H9 (cell line): ENCODE results near the gene GDI2. TPM values are rescaled to one million over a fixed set of nuclear protein-coding genes. Genes with fewer than 3 reads are reported as not detected.

ENCODE experiments used
- DNase-seq: peaks from one replicate; pipeline ENCODE4 v3.0.0-alpha.2; 2017
- H2AFZ ChIP-seq: one replicate; pipeline ENCODE4 v1.6.1; 2013; ENCODE audit warnings: mild to moderate bottlenecking, low read length, control low read depth, moderate library complexity
- H2AK5ac ChIP-seq: 2 replicates; pipeline ENCODE4 v1.6.1; 2013; ENCODE audit warnings: low read length, control low read depth, mixed read lengths; ENCODE audit not compliant: insufficient read length
- H2BK120ac ChIP-seq: one replicate; pipeline ENCODE4 v1.6.1; 2013; ENCODE audit warnings: low read depth, mild to moderate bottlenecking, low read length, control low read depth, inconsistent platforms; ENCODE audit not compliant: poor library complexity, severe bottlenecking
- H2BK12ac ChIP-seq: 2 replicates; pipeline ENCODE4 v1.6.1; 2013; ENCODE audit warnings: low read length, control low read depth, mixed read lengths, low read depth; ENCODE audit not compliant: insufficient read length
- H2BK15ac ChIP-seq: 2 replicates; pipeline ENCODE4 v1.6.1; 2013; ENCODE audit warnings: low read depth, low read length, control low read depth
- H2BK20ac ChIP-seq: one replicate; pipeline ENCODE4 v1.6.1; 2013; ENCODE audit warnings: low read depth, mild to moderate bottlenecking, low read length, control low read depth, inconsistent platforms; ENCODE audit not compliant: poor library complexity, severe bottlenecking
- H2BK5ac ChIP-seq: 2 replicates; pipeline ENCODE4 v1.6.1; 2013; ENCODE audit warnings: low read length, control low read depth, mixed read lengths; ENCODE audit not compliant: insufficient read length
- H3K14ac ChIP-seq: 2 replicates; pipeline ENCODE4 v1.6.1; 2013; ENCODE audit warnings: low read length, control low read depth; ENCODE audit not compliant: insufficient read depth
- H3K18ac ChIP-seq: 2 replicates; pipeline ENCODE4 v1.6.1; 2013; ENCODE audit warnings: low read depth, mild to moderate bottlenecking, mixed read lengths, low read length, control low read depth; ENCODE audit not compliant: insufficient read length
- H3K23ac ChIP-seq: 2 replicates; pipeline ENCODE4 v1.6.1; 2013; ENCODE audit warnings: low read length, control low read depth, mixed read lengths, low read depth; ENCODE audit not compliant: insufficient read length
- H3K23me2 ChIP-seq: 2 replicates; pipeline ENCODE4 v1.6.1; 2013; ENCODE audit warnings: low read depth, mild to moderate bottlenecking, mixed read lengths, low read length, control low read depth; ENCODE audit not compliant: insufficient read length, poor library complexity, severe bottlenecking
- H3K27ac ChIP-seq: 2 replicates; pipeline ENCODE4 v1.5.1; 2013; ENCODE audit warnings: low read length, control low read depth, mixed read lengths, low read depth; ENCODE audit not compliant: insufficient read length
- H3K27me3 ChIP-seq: 2 replicates; pipeline ENCODE4 v1.6.1; 2013; ENCODE audit warnings: low read length, control low read depth, inconsistent platforms; ENCODE audit not compliant: insufficient read depth
- H3K4ac ChIP-seq: 2 replicates; pipeline ENCODE4 v1.6.1; 2013; ENCODE audit warnings: low read depth, mild to moderate bottlenecking, control low read depth, inconsistent platforms, low read length, moderate library complexity
- H3K4me1 ChIP-seq: 2 replicates; pipeline ENCODE4 v1.6.1; 2013; ENCODE audit warnings: low read length, control low read depth, inconsistent platforms; ENCODE audit not compliant: insufficient read depth
- H3K4me2 ChIP-seq: 2 replicates; pipeline ENCODE4 v1.6.1; 2013; ENCODE audit warnings: low read length, control low read depth, mixed read lengths; ENCODE audit not compliant: insufficient read length, insufficient read depth
- H3K56ac ChIP-seq: 2 replicates; pipeline ENCODE4 v1.6.1; 2013; ENCODE audit warnings: low read depth, mild to moderate bottlenecking, mixed read lengths, low read length, control low read depth; ENCODE audit not compliant: insufficient read length
- H3K79me1 ChIP-seq: 2 replicates; pipeline ENCODE4 v1.6.1; 2013; ENCODE audit warnings: low read depth, mild to moderate bottlenecking, moderate library complexity, low read length, control low read depth, inconsistent platforms; ENCODE audit not compliant: insufficient read depth, poor library complexity, severe bottlenecking
- H3K79me2 ChIP-seq: 2 replicates; pipeline ENCODE4 v1.6.1; 2013; ENCODE audit warnings: low read length, control low read depth, inconsistent platforms; ENCODE audit not compliant: insufficient read depth
- H3K9ac ChIP-seq: 2 replicates; pipeline ENCODE4 v1.6.1; 2013; ENCODE audit warnings: low read length, control low read depth, mixed read lengths; ENCODE audit not compliant: insufficient read length; ENCODE audit errors: extremely low read depth
- H3K9me3 ChIP-seq: one replicate; pipeline ENCODE4 v1.6.1; 2013; ENCODE audit warnings: low read depth, low read length, inconsistent platforms; ENCODE audit not compliant: control insufficient read depth
- H3T11ph ChIP-seq: one replicate; pipeline ENCODE4 v1.6.1; 2013; ENCODE audit warnings: mild to moderate bottlenecking, low read length, control low read depth, inconsistent platforms
- H4K20me1 ChIP-seq: one replicate; pipeline ENCODE4 v1.6.1; 2013; ENCODE audit not compliant: control insufficient read depth, insufficient read length, insufficient read depth
- H4K5ac ChIP-seq: 2 replicates; pipeline ENCODE4 v1.6.1; 2013; ENCODE audit warnings: low read depth, mild to moderate bottlenecking, mixed read lengths, low read length, control low read depth; ENCODE audit not compliant: insufficient read length
- H4K8ac ChIP-seq: replicated peaks from 2 replicates; pipeline ENCODE4 v1.6.1; 2013; ENCODE audit warnings: low read length, control low read depth, mixed read lengths, low read depth; ENCODE audit not compliant: insufficient read length
- H4K91ac ChIP-seq: 2 replicates; pipeline ENCODE4 v1.6.1; 2013; ENCODE audit warnings: low read depth, mild to moderate bottlenecking, moderate library complexity, mixed read lengths, low read length, control low read depth; ENCODE audit not compliant: insufficient read length
- H3K27ac Mint-ChIP-seq, 3 experiments: 2 replicates in 2 of 3; 3 replicates in 1 of 3; pipeline ENCODE4 v1.8.0; 2020 to 2021; ENCODE audit warnings: mixed read lengths in 3 of 3, mild to moderate bottlenecking in 1 of 3, moderate library complexity in 1 of 3
- H3K27me3 Mint-ChIP-seq: 2 replicates; pipeline ENCODE4 v1.8.0; 2021; ENCODE audit warnings: low read depth, mild to moderate bottlenecking, moderate library complexity, mixed read lengths
- H3K36me3 Mint-ChIP-seq, 3 experiments: 2 replicates in 2 of 3; 3 replicates in 1 of 3; pipeline ENCODE4 v1.8.0; 2020 to 2021; ENCODE audit warnings: low read depth in 3 of 3, mixed read lengths in 3 of 3; ENCODE audit not compliant: insufficient read depth in 1 of 3
- H3K4me1 Mint-ChIP-seq, 2 experiments: 2 replicates each; pipeline ENCODE4 v1.8.0; 2020; ENCODE audit warnings: mixed read lengths in 2 of 2
- H3K4me3 Mint-ChIP-seq, 2 experiments: 2 replicates in 1 of 2; 3 replicates in 1 of 2; pipeline ENCODE4 v1.8.0; 2020 to 2021; ENCODE audit warnings: mild to moderate bottlenecking in 2 of 2, mixed read lengths in 2 of 2, moderate library complexity in 1 of 2
- H3K9me3 Mint-ChIP-seq, 2 experiments: 2 replicates in 1 of 2; 3 replicates in 1 of 2; pipeline ENCODE4 v1.8.0; 2020; ENCODE audit warnings: mild to moderate bottlenecking in 2 of 2, mixed read lengths in 2 of 2, moderate library complexity in 1 of 2
- WGBS: extraction: QIAGEN DNeasy Blood & Tissue Kit; methylation state at CpG from one replicate; pipeline ENCODE4 v1.1.7; 2013; ENCODE audit warnings: missing lambda C conversion rate, low lambda C conversion rate, mixed read lengths; ENCODE audit not compliant: insufficient read length; ENCODE audit errors: extremely low coverage; 5-methylcytosine and 5-hydroxymethylcytosine counted together
- total RNA-seq: library from RNA; stranded (reverse); gene quantifications from 2 replicates; pipeline ENCODE4 v1.2.1, GENCODE V29; 2021
- TF ChIP-seq, protein P1 (sequence below): fragments of 200-600 bp; sonication (generic); conservative IDR thresholded peaks from 3 replicates; pipeline ENCODE4 v1.8.0; 2021; ENCODE audit warnings: antibody characterized with exemption, mild to moderate bottlenecking

GDI2 gene
- total RNA-seq, 1 experiment from 2014 or later: 351 TPM

DNA sequence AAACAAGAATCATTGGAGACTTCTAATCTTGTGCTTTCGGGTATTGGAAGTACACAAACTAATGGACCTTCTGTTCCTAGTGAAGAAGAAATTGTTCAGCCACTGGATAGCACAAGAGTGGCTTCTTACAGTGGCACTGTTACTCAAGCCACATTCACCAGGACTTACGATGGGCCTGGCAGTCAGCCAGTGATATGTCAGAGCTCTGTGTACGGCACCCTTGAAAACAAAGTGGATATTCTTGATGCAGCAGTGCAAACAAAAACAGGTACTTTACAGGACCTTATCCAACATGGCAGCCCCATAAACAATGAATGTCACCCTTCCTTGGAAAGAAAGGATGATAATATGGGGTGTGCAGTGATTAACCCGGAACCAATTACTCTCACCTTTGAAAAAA is 67.0 kb downstream of the GDI2 start:
- H3K4me2 ChIP-seq: no peak overlapping the region
- no peak overlapping the region for H2BK12ac ChIP-seq
- H3K14ac ChIP-seq: no peak overlapping the region
- Mint-ChIP-seq H3K4me1 (peaks cover 20 to 26% of the 10 kb centered on the region in 2 experiments), H3K36me3 (peaks cover 28 to 80% (median 57%) of the 10 kb centered on the region in 3 experiments; a peak in 6 of 7 replicates), H3K27ac (no peak overlapping the region), H3K4me3 (no peak overlapping the region), H3K9me3 (no peaks in the 10 kb centered on the region), H3K27me3 (no peaks in the 10 kb centered on the region)
- TF ChIP-seq, protein P1, sequence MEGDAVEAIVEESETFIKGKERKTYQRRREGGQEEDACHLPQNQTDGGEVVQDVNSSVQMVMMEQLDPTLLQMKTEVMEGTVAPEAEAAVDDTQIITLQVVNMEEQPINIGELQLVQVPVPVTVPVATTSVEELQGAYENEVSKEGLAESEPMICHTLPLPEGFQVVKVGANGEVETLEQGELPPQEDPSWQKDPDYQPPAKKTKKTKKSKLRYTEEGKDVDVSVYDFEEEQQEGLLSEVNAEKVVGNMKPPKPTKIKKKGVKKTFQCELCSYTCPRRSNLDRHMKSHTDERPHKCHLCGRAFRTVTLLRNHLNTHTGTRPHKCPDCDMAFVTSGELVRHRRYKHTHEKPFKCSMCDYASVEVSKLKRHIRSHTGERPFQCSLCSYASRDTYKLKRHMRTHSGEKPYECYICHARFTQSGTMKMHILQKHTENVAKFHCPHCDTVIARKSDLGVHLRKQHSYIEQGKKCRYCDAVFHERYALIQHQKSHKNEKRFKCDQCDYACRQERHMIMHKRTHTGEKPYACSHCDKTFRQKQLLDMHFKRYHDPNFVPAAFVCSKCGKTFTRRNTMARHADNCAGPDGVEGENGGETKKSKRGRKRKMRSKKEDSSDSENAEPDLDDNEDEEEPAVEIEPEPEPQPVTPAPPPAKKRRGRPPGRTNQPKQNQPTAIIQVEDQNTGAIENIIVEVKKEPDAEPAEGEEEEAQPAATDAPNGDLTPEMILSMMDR: no peak
- no peaks in the 10 kb centered on the region for H3K4me1 ChIP-seq
- no peak overlapping the region for H2AFZ ChIP-seq
- no peak overlapping the region for H3K56ac ChIP-seq
- no peaks in the 10 kb centered on the region for H3K9me3 ChIP-seq
- no peak overlapping the region for H2BK15ac ChIP-seq
- no peak overlapping the region for H4K8ac ChIP-seq
- H3K27ac ChIP-seq: no peak overlapping the region
- no peaks in the 10 kb centered on the region for H3K23me2 ChIP-seq
- H2BK20ac ChIP-seq: no peak overlapping the region
- no peak overlapping the region for H3T11ph ChIP-seq
- no peak overlapping the region for H4K5ac ChIP-seq
- H3K79me2 ChIP-seq: 0 out of 2 replicates have a peak, but pooled peaks cover 2% of the 10 kb centered on the region
- H2BK5ac ChIP-seq: no peak overlapping the region
- H4K20me1 ChIP-seq: no peaks in the 10 kb centered on the region
- no peak for DNase-seq
- no peak overlapping the region for H3K23ac ChIP-seq
- no peaks in the 10 kb centered on the region for H3K79me1 ChIP-seq
- H3K27me3 ChIP-seq: no peaks in the 10 kb centered on the region
- H3K18ac ChIP-seq: no peak overlapping the region
- no peak overlapping the region for H3K4ac ChIP-seq
- no CpG with 5 or more reads among the region's 4 CpGs for WGBS
- no peak overlapping the region for H3K9ac ChIP-seq
- no peak overlapping the region for H2AK5ac ChIP-seq
- H2BK120ac ChIP-seq: no peak overlapping the region
- H4K91ac ChIP-seq: no peak overlapping the region
